GM18861 (cell line): ENCODE results near the gene NTRK3.
"Not testable (repeated sequence)": the region's sequence is repeated elsewhere in the genome, so short reads cannot be mapped to it uniquely, and the experiment has no call there.

Experiments
- ATAC-seq: cut with Tn5 transposase; IDR thresholded peaks from one replicate; pipeline ENCODE4 v1.9.1; 2021; ENCODE audit not compliant: unreplicated experiment

NTRK3 gene

DNA sequence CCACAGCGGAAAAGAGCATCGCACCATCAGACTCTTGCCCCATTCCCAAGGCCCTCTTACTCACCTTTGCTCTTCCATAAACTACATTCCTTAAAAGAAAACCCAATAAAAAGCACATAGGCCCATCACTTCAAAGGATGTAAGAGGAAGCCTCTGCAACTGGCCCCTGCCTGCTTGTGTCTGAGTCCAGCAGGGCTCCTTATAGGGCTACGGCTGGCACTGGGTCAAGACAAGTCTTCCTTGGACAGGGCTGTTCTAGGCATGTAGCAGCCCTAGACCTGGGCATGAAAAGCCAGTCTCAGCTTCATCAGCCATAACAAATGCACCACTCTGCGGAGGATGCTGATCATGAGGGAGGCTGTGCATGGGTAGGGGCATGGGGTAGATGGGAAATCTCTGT is 218.3 kb downstream of the NTRK3 start:
- no peak for ATAC-seq

DNA sequence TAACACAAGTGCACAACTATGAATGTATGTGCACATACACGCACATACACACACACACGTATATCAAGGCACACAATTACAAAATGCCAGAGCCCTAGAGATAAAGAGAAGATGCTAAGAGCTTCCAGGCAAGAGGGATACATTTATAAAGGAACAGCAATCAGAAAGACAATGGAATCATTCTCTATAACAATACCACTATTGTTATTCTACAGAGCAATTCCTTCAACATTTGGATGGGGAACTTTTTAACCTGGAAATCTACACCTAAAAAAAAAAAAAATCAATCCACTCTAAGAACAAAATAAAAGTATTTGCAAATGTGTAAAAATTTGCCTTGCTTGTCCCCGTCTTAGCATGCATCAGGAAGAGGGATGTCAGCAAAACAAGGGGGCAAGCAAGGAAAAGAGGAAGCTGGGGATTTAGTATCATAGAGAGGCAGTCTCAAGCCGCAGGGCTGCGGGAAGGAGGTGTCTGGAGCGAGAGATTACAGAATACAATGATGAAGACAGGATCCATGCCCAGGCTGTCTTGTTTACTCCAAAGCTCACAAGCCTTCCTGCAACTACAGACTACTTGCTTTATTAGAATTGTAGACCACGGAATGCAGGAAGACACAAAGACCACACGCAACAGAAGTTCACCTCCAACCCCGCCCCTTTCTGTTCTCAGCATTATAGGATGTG is 220.2 kb downstream of the NTRK3 start:
- ATAC-seq: no peak

DNA sequence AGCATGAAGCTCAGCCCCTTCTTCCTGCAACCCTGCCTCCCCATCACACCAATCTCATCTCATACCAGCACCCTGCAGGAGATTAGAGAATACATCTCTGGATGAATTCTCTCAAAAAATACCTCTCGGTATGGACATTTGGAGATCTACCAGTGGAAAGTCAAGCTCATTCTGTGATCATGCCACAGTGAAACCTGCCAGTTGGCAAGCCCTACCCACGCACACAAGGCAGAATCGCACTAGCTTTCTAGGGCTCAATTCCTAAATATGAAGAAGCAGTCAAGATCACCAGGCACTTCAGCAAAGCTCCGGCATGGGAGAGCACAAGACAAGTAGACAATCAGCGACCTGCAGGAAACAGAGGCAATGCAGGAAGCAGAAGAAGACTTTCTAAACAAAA is 221.2 kb downstream of the NTRK3 start:
- ATAC-seq: no peak

- ATAC-seq: not testable (repeated sequence)
Measured at GRCh38 chr15:88033421-88033820, 223.1 kb downstream of the NTRK3 start.

- ATAC-seq: no peak
Measured at GRCh38 chr15:88032787-88033186, 223.8 kb downstream of the NTRK3 start.

DNA sequence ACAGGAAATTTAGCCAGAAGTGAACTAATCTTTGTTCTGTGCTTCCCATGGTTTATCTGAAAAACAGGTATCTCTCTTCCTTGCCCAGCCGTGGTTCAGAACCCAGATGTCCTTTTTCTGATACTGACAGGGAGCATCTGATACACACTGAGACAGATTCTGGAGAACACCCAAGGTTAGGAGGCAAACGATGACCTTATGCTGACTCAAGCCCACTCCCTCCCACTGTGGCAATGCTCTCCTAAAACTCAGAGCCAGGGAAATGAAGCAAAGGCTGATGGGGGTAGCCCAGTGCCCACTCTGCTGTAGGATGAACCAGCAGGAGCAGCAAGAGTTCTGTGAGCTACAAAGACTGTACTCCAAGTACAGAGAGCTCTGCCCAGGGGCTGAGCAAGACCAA is 225.1 kb downstream of the NTRK3 start:
- ATAC-seq: no peak

DNA sequence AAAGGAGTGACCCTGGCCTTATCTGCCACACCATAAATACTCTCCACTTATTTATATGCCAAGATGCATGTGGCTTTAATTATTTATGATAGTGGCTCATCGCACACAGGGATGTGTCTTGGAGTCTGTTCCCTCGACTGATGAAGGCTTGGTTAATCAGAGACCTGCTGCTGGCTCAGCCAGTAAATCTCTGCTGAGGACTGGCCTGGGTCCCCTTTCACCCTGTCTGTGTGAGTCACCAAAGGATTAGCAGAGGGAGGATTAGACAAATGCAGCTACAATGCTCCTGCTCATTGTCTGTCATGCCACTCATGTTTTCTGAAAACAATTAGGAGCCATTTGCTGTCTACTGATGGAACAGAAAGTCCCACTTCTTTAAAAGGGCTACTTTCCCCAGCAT is 226.8 kb downstream of the NTRK3 start:
- ATAC-seq: no peak

DNA sequence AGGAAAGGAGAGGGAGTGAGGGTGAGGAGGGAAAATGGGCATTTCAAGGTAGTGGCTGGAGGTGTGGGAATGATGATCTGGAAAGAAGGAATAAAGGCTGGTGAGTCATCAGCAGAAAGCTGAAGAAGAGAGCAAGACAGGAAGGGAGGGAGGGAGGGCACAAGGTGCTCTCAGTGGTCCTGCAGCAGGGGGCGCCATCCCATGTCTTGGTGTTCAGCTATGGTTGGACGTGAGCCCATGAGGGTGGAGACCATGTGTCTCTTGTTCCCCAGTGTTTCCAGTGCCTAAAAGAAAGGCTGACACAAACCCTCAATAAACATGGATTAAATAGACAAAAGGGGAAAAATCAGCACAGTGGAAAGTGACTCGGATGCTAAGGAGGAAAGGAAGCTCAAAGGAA is 228.5 kb downstream of the NTRK3 start:
- ATAC-seq: no peak

DNA sequence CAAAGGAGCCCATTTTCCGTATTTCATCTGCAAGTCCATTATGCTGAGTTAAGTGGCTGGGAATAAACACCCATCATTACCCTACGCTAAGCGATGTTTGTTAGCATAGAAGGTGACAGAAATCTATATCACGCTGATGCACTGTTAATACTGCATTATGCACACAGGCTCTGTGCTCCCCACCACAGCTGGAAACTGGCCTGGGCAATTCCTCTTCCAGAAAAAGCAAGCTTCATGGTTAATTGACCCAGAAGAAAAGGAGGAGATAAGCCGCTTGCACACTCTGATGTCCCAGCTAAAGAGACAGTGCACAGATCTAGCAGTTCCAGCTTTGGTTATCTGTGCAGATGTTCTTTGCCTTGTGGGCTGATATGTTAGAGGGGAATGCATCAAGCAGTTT is 232.6 kb downstream of the NTRK3 start:
- ATAC-seq: no peak

DNA sequence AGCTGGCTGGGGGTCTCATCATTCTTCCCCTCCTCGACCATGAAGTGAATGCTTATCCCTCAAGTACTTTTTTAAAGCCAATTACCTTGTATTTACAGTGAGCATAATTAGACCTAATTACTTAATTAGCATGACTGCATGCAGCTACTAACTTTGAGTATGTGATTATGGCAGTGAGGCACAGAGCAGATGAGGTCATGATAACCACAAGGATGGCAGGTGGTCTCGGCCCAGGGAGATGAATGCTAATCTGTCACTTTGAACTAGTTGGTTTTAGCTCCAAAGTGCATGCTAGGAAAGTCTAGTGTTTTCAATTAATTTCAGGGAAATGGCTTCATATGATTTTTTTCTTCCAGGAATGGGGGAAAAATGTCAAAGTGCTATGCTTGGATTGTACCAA is 233.8 kb downstream of the NTRK3 start:
- no peak for ATAC-seq

DNA sequence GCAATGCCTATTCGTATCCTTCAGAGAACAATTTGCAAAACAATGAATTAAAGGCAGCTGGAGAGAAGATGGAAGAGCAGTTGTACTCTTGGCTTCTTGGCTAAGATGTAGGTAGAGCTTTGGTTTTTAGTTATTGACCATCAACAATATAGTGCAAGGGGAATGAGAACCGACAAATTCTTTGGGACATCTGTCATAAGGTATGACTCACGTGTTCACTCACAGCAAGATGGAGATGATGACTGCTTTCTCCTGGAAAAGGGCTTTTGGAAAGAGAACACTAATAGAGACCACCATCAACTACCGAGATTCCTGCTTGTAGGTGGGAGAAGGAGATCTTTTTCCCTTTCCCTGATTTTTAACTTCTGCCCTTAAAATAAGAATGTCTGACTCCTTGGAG is 234.9 kb downstream of the NTRK3 start:
- ATAC-seq: no peak

- ATAC-seq: no peak
Measured at GRCh38 chr15:88020806-88021205, 235.7 kb downstream of the NTRK3 start.

GRCh38 chr15:88019656-88020055 is 236.9 kb downstream of the NTRK3 start:
- ATAC-seq: no peak

DNA sequence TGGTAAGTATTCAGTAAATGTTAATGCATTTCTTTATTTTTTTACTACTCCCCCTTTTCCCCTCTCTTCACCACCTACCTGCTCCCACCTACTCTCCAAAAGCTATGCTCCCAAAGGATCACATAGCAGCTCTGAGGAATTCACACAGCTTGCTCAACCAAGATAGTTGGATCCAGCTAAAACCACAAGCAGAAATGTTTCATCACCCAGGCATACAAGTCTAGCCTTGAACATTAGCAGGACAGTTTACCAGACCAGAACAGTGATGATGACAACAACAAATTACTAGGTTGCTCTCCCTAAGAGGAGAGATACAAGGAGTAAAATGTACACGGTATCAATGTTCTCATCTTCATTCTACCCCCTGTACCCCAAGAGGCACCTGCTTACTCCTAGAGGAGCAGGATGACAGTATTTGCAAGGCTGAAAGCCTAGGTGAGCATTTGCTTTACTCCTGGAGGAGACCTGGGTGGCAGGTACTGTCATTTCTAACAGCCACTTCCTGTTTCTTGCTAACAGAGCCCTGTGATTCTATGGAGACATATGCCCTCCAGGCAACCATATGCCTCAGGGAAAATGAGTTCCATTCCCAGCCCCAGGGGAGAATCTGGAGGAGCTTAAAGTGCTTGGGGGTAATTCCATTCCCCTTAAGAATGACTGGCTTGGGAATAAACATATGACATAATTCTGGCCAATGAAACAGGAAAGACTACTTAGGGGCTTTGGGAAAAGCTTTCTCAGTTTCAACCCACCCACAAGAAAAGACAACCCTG is 237.5 kb downstream of the NTRK3 start:
- no peak for ATAC-seq

- no peak for ATAC-seq
Measured at GRCh38 chr15:88017753-88018152, 238.8 kb downstream of the NTRK3 start.

- ATAC-seq: no peak
Measured at GRCh38 chr15:88016406-88016805, 240.1 kb downstream of the NTRK3 start.

GRCh38 chr15:88015228-88015860 is 241.2 kb downstream of the NTRK3 start:
- ATAC-seq: no peak

DNA sequence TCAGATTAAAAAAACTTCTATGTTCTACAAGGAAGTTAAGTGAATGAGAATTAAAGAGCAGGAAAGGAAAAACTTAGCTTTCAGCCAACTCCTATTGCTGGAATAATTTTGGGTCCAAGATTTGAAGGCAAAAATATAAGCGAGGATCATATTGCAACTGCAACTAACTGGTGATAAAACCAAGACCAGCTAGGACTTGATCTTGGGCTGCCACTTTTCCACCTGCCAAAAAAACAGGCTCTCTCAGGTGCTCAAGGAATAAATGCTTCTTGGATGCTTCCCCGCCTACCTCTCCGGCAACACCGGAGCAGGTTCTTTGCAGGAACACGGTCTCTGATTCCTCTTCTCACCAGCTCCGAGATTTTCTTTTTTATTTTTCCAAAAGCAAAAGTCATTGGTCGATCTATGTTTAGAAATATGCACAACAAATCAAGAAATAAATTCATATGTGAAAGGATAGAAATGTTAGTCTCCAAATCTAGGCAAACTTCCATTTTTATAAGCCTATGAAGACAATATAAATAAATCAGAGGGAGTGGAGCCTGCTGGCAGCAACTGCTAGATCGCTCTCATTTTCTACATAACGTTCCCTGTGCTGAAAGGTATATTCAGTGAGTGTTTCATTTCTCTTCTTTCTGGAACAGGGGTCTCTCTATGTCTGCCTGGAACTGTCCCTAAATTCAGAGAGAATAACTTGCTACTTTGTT is 241.9 kb downstream of the NTRK3 start:
- ATAC-seq: no peak

- no peak for ATAC-seq
Measured at GRCh38 chr15:88013111-88013510, 243.4 kb downstream of the NTRK3 start.

- no peak for ATAC-seq
Measured at GRCh38 chr15:88012688-88013087, 243.9 kb downstream of the NTRK3 start.

GRCh38 chr15:88012233-88012632 is 244.3 kb downstream of the NTRK3 start:
- no peak for ATAC-seq

DNA sequence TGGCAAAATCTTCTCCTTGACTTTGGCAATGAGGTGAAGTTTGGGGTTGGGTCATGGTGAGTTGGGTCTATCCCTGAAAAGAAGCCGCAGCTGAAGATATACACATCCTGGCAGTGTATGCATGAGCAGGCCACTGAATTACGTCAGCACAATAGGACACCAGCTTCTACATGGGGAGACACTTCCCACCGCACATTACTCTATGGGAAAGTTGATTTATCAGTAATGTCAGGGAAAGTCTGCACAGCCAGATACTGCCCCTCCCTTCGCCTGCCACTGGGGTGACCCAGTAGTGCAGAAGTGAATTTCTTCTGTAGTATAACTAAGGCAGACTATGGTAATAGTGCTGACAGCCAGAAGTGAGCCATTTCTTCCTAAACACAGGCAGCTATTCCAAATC is 245.0 kb downstream of the NTRK3 start:
- no peak for ATAC-seq
